CD4-positive, alpha-beta T cell treated with Interferon alpha-2 for 1 hour (primary cell): ENCODE results near the gene DOCK7.

ENCODE experiments used
- DNase-seq, 2 donors: peaks; one replicate each; pipeline ENCODE4 v3.0.0-alpha.2; 2020 to 2022

Gene DOCK7

DNA sequence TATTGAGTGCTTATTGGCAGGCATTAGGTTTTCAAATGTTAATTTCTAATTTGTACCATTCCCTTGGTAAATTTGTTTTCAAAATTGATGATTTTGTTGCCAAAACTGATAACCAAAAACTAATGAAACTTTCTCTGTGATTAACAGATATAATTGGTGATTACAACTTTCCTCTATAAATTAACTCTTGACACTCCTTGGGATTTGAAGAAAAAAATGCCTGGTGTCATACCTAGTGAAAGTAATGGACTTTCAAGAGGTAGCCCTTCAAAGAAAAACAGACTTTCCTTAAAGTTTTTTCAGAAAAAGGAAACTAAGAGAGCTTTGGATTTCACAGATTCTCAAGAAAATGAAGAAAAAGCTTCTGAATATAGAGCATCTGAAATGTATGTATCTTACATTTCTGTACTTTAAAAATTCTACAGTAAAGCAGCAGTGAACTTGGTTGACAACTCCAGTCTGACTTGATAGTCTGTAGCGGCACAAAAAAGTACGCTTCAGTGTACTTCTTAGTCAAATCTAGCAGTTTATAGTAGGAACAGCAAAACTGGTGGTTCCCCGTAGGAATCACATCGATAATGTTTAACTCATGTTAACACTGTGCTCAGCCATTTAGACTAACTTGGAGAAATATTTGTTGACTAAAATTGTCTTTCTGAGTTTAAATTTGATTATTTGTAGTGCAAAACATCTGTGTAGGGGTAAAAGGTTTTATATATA lies 248.4 kb downstream of the DOCK7 start:
- DNase-seq = peak in 1 of 2 donors; percentile 18

GRCh38 chr1:62438163-62438562 lies 250.0 kb downstream of the DOCK7 start:
- DNase-seq = peak in 1 of 2 donors; percentile 14

- DNase-seq = peak; percentile 17 to 46
These were observed 250.8 kb downstream of the DOCK7 start for GRCh38 chr1:62437273-62437940.

- peak in 1 of 2 donors; percentile 99 for DNase-seq
These were observed 251.5 kb downstream of the DOCK7 start, which contains the start of gene USP1 for GRCh38 chr1:62436466-62437272. Gene USP1, plus strand, starts transcription at chr1:62437049. Its CDS starts 2,819 bp downstream, at chr1:62439868.

- DNase-seq = peak in 1 of 2 donors; percentile 99
These were observed 252.1 kb downstream of the DOCK7 start for GRCh38 chr1:62436039-62436465.

GRCh38 chr1:62435231-62436038 lies 252.8 kb downstream of the DOCK7 start:
- no peak for DNase-seq

GRCh38 chr1:62434618-62435001 lies 253.6 kb downstream of the DOCK7 start:
- no peak for DNase-seq

DNA sequence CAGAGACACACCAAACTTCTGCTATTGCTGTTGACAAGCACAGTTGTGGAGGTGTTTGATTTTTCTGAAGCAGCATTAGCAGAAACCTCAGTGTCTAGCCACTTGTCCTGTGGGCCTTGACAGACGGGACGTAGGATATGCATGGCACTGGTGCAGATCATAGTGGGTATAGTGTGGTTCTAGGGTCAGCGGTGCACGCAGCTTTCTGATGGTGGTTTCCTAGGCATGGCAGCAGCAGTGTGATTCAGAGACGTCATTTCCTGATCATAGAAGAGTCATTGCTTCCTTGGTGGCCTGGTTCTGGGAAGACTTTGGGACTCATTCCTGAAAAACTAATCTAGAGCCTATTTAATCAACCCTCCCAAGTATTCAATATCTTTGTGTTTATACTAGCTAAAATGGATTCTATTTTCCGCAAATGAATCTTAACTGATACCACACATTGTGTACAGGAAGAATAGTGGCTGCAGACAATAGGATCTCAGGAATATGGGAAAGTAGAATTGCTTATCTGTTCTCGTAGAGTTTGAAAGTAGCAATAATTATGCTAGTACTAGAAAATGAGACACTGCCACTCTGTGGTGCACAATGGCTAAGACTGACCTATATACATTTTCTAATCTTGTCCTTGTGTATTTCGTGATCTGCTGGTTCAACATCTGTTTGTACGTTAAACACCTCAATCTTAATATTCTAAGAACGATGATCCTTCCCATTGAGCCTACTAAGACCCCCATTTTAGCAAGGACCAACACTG lies 254.1 kb downstream of the DOCK7 start:
- no peak for DNase-seq

DNA sequence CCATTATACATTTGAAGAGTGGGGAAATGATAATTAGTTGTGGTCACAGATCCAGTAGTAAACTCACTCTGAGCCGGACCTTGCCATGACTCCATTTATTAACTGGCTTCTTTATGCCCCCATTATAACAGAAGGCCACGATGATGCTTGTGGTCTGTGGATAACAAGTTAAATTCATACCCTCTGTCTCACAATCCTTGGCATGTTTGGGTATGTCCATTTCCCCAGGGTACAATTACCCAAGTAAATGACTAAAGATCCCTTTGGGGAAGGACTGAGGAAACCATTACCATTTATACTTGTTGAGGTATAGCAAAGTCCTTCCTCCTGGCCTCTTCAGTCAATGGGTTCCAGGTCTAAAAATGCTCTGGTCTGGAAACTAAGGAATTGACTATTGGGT lies 258.6 kb downstream of the DOCK7 start:
- no peak for DNase-seq

GRCh38 chr1:62428351-62428750 lies 259.8 kb downstream of the DOCK7 start:
- DNase-seq = no peak

GRCh38 chr1:62426794-62427193 lies 261.4 kb downstream of the DOCK7 start:
- no peak for DNase-seq

DNA sequence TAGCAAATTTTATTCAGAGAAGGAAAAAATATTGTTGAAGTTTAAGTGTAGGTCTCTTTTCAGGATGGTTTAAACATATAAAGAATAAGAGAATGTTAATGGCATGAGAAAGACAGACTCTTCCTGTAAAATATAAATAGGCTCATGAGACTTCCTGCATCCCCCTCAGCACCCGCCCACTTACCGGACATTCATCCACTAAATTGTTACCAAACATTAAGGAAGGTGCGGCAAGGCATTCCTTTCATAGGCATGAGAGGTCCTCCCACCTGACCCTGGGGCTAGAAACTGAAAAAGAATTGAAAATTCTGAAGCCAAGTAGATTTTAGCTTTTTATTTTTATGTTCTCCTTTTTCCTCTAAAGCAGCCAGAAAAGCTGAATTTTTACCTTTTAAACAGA lies 261.9 kb downstream of the DOCK7 start:
- DNase-seq = no peak

GRCh38 chr1:62425041-62425440 lies 263.1 kb downstream of the DOCK7 start:
- DNase-seq = no peak

DNA sequence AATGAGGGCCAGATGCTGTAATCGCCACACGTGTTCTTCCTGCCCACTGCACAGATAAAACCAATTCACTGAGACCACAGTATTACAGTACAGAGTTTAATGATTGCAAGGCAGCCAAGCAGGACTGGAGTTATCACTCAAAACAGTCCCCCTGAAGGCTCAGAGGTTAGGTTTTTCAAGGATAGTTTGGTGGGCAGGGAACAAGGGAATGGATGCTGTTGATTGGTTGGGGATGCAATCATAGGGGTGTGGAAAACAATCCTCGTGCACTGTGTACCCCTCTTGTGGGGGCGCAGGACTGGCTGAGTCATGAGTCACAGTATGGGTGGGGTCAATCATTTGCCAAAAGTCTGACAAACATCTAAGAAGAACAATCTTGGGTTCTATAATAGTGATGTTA lies 263.8 kb downstream of the DOCK7 start:
- DNase-seq = no peak

DNA sequence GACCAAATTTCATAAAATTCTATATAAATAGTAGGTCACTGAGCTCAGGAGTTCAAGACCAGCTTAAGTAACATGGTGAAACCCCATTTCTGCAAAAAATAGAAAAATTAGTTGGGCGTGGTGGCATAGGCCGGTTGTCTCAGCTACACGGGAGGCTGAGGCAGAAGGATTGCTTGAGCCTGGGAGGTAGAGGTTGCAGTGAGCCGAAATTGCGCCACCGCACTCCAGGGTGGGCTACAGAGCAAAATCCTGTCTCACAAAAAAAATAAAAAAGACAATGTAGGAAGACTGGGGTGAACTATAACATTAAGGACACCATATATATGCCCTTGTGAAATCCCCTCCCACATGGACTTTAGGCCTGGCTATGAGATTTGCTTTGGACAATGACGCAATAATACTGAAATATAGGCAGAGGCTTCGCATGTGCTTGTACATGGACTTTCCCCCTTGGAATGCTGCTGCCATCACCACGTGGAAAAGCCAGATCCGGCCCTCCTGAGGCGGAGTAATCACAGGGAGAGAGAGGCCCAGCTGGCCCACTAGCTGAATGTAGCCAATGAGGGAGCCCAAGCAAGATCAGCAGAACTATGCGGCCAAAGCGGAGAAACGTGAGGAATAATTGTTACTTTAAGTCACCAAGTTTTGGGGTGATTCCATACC lies 264.5 kb downstream of the DOCK7 start:
- DNase-seq = no peak

DNA sequence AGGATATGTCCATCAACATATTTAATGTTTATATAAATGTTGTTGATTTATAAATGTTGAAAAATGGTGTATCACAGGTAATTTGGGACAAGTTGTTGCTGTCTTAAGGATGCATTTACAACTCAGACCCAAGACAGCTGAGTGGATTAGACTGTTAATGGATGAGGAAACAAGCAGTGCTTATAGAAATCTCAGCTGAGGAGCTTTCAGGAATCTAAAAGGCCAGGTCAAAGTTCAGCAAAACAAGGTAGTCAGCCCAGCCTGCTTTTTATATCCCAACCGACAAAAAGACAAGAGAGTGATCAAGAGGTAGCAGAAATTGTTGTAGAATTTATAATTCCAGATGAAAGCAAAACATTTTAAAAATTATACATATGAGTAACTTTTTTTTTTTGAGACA lies 268.0 kb downstream of the DOCK7 start:
- no peak for DNase-seq

DNA sequence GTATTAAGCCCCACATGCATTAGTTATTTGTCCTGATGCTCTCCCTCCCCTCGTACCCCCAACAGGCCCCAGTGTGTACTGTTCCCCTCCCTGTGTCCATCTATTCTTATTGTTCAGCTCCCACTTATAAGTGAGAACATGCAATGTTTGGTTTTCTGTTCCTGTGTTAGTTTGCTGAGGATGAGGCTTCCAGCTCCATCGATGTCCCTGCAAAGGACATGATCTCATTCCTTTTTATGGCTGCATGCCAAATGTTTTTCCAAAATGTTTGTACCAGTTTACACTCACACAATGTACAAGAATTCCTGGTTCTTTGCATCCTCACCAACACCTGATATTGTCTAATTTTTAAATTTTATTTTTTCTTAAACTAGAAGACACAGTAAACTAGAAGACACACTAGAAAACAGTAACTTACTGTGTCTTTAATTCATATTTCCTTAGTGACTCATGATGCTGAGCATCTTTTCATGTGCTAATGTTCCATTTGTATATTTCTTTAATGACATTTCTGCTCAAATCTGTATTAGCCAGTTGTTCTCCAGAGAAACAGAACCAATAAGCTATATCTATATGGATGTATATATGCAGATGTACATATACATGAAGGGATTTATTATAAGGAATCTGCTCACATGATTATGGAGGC lies 270.7 kb downstream of the DOCK7 start:
- no peak for DNase-seq

- DNase-seq = no peak
These were observed 272.5 kb downstream of the DOCK7 start for GRCh38 chr1:62415687-62416086.

DNA sequence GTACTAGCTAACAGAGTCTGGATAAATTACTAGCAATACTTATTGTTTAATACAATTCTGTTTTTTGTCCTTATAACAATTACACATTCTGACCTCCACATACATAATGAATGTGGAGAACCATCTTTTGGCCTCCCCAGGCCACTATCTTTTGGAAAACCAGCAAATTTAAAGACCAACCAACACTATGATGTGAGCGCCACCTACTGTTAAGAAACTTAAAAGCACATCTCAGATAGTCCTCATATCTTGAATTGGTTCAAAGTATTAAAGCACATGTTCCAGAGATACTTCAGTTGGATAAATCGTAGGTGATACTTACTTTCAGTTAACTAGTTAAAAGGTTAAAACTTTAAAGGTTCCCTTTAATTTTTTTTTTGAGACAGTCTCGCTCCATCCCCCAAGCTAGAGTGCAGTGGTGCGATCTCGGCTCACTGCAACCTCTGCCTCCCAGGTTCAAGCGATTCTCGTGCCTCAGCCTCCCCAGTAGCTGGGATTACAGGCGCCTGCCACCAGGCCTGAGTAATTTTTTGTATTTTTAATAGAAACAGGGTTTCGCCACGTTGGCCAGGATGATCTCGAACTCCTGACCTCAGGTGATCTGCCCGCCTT lies 280.7 kb downstream of the DOCK7 start:
- peak in 1 of 2 donors; percentile 62 for DNase-seq

DNA sequence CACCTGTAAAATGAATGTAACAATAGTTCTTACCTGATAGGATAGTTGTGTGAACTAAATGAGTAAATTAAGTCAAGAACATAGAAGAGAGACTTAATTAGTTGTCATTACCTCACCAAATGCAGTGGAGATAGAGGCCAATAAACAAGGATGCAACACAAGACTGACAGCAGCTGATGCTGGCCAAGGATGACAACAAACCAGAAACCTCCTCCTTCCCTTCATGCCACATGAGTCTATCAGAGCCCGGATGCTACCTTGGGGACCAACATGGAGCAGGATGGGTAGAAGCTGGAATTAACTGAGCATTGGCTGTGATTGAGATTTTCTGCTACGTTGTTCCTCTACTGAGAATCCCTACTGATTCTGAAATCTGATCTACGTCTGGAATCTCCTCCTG lies 281.6 kb downstream of the DOCK7 start:
- DNase-seq = no peak
